Ovary (tissue), 9 donors: ENCODE results near the gene ZNF518A. TPM values are rescaled to one million over a fixed set of nuclear protein-coding genes. Genes with fewer than 3 reads are reported as not detected.

Source experiments
- DNase-seq, 5 donors: peaks; one replicate each; pipeline ENCODE4 v3.0.0-alpha.2; 2019 to 2020
- H3K27ac ChIP-seq, 2 donors: fragments of 200-600 bp; one replicate each; pipeline versions ENCODE4 v1.5.1 to v1.8.0; 2019 to 2022
- H3K27me3 ChIP-seq: fragments of 200-600 bp; one replicate; pipeline ENCODE4 v1.8.0; 2022
- H3K36me3 ChIP-seq: fragments of 200-600 bp; sonication (generic); one replicate; pipeline ENCODE4 v1.5.1; 2019
- H3K4me1 ChIP-seq: one replicate; pipeline ENCODE4 v1.8.1; 2013; ENCODE audit warnings: mild to moderate bottlenecking, moderate library complexity; ENCODE audit not compliant: insufficient read depth
- H3K4me3 ChIP-seq: fragments of 200-600 bp; sonication (generic); one replicate; pipeline ENCODE4 v1.5.1; 2017
- H3K9me3 ChIP-seq, 2 donors: fragments of 200-600 bp in 1 of 2; sonication (generic) in 1 of 2; one replicate each; pipeline versions ENCODE4 v1.5.1 to v1.8.1; 2013 to 2019; ENCODE audit warnings: mild to moderate bottlenecking in 1 of 2, moderate library complexity in 1 of 2
- EP300 ChIP-seq: sonication (generic); formaldehyde crosslinking; IDR thresholded peaks from one replicate; pipeline ENCODE4 v1.6.1; 2017; ENCODE audit warnings: antibody characterized with exemption
- POLR2A ChIP-seq: fragments of 450-650 bp; IDR thresholded peaks from one replicate; pipeline ENCODE4 v1.6.1; 2017; ENCODE audit warnings: antibody characterized with exemption, mild to moderate bottlenecking, moderate library complexity
- WGBS, 3 donors: extraction: QIAGEN DNeasy Blood & Tissue Kit in 1 of 3; methylation state at CpG; one replicate each; pipeline versions ENCODE4 v1.1.5 to v1.1.7; 2013 to 2017; 5-methylcytosine and 5-hydroxymethylcytosine counted together
- intact Hi-C, 4 donors: fragments of 100-400 bp; cut with DNase I; formaldehyde crosslinking; loops; one replicate each; pipeline versions ENCODE4 v1.11.0 to v1.15.1; 2022 to 2023
- polyA plus RNA-seq, 2 donors: library from polyadenylated mRNA; stranded (reverse); fragments of 200-250 nt in 1 of 2; fragments of 350-450 nt in 1 of 2; fragmentation: Illumina TruSeq in 1 of 2; extraction: RNeasy Lipid Tissue Mini Kit (QIAGEN cat#74804) in 1 of 2; gene quantifications; one replicate each; pipeline ENCODE4 v1.2.3, GENCODE V29; 2013 to 2014
- small RNA-seq: library from RNA; depleted of rRNA; stranded (forward); fragments of <200 nt; gene quantifications from one replicate; pipeline ENCODE3, GENCODE V24; 2016
- total RNA-seq, 7 donors: library from RNA; depleted of rRNA in 2 of 7; stranded (reverse); fragments of >200 nt in 2 of 7; fragmentation: NEBNext Ultra II Directional in 3 of 7; extraction: Animal tissue kit (Norgen Biotek cat#: 25700) in 3 of 7; gene quantifications; one replicate each; pipeline versions ENCODE4 v1.1.0 to v1.2.4, GENCODE V29; 2016 to 2023
- TF ChIP-seq, protein P1 (sequence below), 3 donors: fragments of 450-650 bp in 2 of 3; fragments of 200-600 bp in 1 of 3; IDR thresholded peaks; one replicate each; pipeline versions ENCODE4 v1.5.1 to v1.8.0; 2016 to 2022; ENCODE audit warnings: antibody characterized with exemption in 3 of 3, mild to moderate bottlenecking in 1 of 3
- donor health status: DM: no; HTN: no; CAD: no; lungs with moderate emphysema.
- donor health status: DM: no; HTN: no; CAD: no.
- donor health status: Bipolar disorder and iron deficiency.
- donor health status: DM: yes; HTN: yes; CAD: no.
- donor health status: DM: no; HTN: no; CAD: no.
- donor health status: DM: yes; HTN: yes; CAD: no.

The ZNF518A gene
- total and polyA plus RNA-seq, 9 donors = 4.5 to 31.7 (median 16.9) TPM

DNA sequence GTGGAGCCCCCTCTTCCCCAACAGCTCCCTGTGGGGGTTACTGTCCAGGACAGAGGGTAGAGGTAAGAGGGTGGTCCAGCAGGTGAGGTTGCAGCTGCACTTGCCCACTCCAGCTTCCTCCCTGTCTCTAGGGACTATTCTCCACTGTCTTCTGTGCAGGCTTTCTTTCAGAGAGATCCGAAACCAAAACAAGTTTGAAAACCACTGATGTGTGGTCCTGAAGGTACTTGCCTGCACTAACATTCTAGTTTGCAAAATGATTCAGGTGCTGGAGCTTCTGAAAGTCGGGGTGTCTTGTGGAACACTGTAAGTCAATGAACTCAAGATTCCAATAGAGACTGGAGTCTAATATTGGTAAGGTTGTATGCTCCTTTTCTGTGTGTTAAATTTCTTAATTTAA lies 78.2 kb downstream of the ZNF518A start:
- Histone ChIP-seq H3K27me3 (no peaks in the 10 kb centered on the region), H3K27ac (no peak overlapping the region), H3K36me3 (no peaks in the 10 kb centered on the region), H3K9me3 (no peaks in the 10 kb centered on the region), H3K4me1 (no peaks in the 10 kb centered on the region), H3K4me3 (no peak overlapping the region)
- intact Hi-C loops = no loop called here
- WGBS, 3 donors = 77 to 87% (median 80%) methylated on average over 2 of the region's 2 CpGs
- DNase-seq = no peak
- no peak for TF ChIP-seq EP300
- TF ChIP-seq, protein P1, sequence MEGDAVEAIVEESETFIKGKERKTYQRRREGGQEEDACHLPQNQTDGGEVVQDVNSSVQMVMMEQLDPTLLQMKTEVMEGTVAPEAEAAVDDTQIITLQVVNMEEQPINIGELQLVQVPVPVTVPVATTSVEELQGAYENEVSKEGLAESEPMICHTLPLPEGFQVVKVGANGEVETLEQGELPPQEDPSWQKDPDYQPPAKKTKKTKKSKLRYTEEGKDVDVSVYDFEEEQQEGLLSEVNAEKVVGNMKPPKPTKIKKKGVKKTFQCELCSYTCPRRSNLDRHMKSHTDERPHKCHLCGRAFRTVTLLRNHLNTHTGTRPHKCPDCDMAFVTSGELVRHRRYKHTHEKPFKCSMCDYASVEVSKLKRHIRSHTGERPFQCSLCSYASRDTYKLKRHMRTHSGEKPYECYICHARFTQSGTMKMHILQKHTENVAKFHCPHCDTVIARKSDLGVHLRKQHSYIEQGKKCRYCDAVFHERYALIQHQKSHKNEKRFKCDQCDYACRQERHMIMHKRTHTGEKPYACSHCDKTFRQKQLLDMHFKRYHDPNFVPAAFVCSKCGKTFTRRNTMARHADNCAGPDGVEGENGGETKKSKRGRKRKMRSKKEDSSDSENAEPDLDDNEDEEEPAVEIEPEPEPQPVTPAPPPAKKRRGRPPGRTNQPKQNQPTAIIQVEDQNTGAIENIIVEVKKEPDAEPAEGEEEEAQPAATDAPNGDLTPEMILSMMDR (IDR thresholded peaks at IDR 0.05) = no peak
- no peak for TF ChIP-seq POLR2A

DNA sequence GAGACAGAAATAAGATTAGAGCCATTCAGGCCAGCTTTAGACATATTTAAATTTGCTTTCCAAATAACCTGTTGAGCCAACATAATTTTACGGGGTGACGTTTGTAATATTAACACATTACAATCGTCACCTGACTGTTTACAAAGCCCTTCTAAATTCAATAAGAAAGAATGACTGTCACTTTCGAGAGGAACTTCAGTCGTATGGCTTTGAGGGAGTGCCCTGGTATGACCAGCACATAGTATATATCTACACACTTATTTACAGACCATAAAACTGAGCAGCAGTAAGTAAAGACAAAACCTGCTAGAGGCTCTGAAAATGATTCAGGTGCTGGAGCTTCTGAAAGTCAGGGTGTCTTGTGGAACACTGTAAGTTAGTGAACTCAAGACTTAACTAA lies 78.8 kb downstream of the ZNF518A start:
- WGBS, 3 donors = 63 to 72% (median 65%) methylated on average over 5 of the region's 5 CpGs
- Histone ChIP-seq H3K27me3 (no peaks in the 10 kb centered on the region), H3K27ac (no peak overlapping the region), H3K9me3 (no peaks in the 10 kb centered on the region), H3K36me3 (no peaks in the 10 kb centered on the region), H3K4me1 (no peaks in the 10 kb centered on the region), H3K4me3 (no peak overlapping the region)
- intact Hi-C loops = no loop called here
- DNase-seq = no peak
- TF ChIP-seq, protein P1 (IDR thresholded peaks at IDR 0.05) = no peak
- no peak for TF ChIP-seq POLR2A
- TF ChIP-seq EP300 = no peak

DNA sequence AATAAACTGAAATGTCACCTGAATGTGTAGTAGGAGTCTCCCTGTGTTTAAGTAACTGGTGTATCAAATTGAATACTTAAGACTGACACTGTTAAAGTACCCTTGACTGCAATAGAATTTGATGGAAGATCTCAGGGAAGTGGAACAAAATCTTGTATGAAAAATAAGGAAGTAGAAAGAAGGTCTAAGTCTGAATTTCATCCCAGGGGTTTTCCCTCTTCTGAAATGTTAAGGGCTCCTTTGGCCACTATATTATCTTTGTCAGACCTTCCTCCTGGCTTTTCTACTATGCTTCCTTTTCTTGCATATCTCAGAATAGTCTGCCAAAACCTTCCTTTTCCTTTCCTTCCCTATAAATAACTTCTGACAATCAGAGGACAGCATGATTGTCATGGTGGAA lies 81.7 kb downstream of the ZNF518A start:
- no peaks in the 10 kb centered on the region for H3K36me3 ChIP-seq
- H3K4me1 ChIP-seq = no peaks in the 10 kb centered on the region
- no peak overlapping the region for H3K27ac ChIP-seq
- H3K9me3 ChIP-seq = no peaks in the 10 kb centered on the region
- no peaks in the 10 kb centered on the region for H3K27me3 ChIP-seq
- no peak for TF ChIP-seq EP300
- TF ChIP-seq, protein P1 (IDR thresholded peaks at IDR 0.05) = no peak
- DNase-seq = no peak
- intact Hi-C loops = no loop called here
- H3K4me3 ChIP-seq = no peak overlapping the region

DNA sequence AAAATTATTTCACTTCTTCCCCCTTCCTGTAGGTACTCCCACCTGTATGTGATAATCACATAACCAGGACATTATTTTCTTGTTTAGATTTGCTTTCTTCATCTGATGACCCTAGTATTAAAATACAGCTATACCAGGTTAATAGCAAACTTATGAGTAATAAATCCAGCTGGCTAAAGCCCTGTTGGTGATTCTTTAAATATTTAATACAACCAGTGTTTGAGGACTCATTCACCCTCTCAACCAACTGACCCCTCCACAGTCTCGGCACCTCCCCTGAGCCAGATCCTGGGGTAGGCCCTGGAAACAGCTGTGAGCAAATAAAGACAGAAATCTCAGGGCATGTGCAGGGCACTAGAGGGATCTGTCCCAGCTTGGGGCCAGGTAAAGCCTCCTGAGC lies 82.8 kb downstream of the ZNF518A start:
- no peaks in the 10 kb centered on the region for H3K4me1 ChIP-seq
- H3K36me3 ChIP-seq = no peaks in the 10 kb centered on the region
- intact Hi-C loops = no loop called here
- 89 to 100% (median 94%) methylated on average over 1 of the region's 1 CpG for WGBS, 3 donors
- no peak for TF ChIP-seq EP300
- no peaks in the 10 kb centered on the region for H3K27me3 ChIP-seq
- H3K9me3 ChIP-seq = no peaks in the 10 kb centered on the region
- no peak overlapping the region for H3K27ac ChIP-seq
- DNase-seq = no peak
- no peak overlapping the region for H3K4me3 ChIP-seq

Small RNA genes lying within 50 kb of the gene (small RNA-seq; reads per million reads assigned to genes)
- not detected for gene RNU6-271P

Other genes with a start within 250 kb of the ZNF518A start
- 1 to 10 TPM in 3 of 7 donors, under 1 TPM in 4; 0.43 to 1.8 (median 0.92) TPM for gene CC2D2B, start 222.3 kb upstream of the ZNF518A start, total RNA-seq
- gene CC2D2B, start 222.3 kb upstream of the ZNF518A start, polyA plus RNA-seq = 1 to 10 TPM in 1 of 2 donors, under 1 TPM in 1; 0.35 to 1.9 TPM
- gene CCNJ, start 86.7 kb upstream of the ZNF518A start, total RNA-seq = 1 to 10 TPM; 3.6 to 7.2 (median 5.9) TPM
- gene CCNJ, start 86.7 kb upstream of the ZNF518A start, polyA plus RNA-seq = 1 to 10 TPM; 3.1 to 4.8 TPM
- gene BLNK, start 141.3 kb downstream of the ZNF518A start, total RNA-seq = 1 to 10 TPM; 1.2 to 4.3 (median 2.2) TPM
- 1 to 10 TPM in 1 of 2 donors, under 1 TPM in 1; 0.65 to 6.0 TPM for gene BLNK, start 141.3 kb downstream of the ZNF518A start, polyA plus RNA-seq
- not detected for gene DNTT, start 174.1 kb downstream of the ZNF518A start, total RNA-seq
- not detected for gene DNTT, start 174.1 kb downstream of the ZNF518A start, polyA plus RNA-seq
- gene OPALIN, start 228.7 kb downstream of the ZNF518A start, total RNA-seq = not detected
- under 1 TPM in 1 of 2 donors, not detected in 1; 0.02 TPM for gene OPALIN, start 228.7 kb downstream of the ZNF518A start, polyA plus RNA-seq